ENCODE results near the gene B4GALT3.

DNA sequence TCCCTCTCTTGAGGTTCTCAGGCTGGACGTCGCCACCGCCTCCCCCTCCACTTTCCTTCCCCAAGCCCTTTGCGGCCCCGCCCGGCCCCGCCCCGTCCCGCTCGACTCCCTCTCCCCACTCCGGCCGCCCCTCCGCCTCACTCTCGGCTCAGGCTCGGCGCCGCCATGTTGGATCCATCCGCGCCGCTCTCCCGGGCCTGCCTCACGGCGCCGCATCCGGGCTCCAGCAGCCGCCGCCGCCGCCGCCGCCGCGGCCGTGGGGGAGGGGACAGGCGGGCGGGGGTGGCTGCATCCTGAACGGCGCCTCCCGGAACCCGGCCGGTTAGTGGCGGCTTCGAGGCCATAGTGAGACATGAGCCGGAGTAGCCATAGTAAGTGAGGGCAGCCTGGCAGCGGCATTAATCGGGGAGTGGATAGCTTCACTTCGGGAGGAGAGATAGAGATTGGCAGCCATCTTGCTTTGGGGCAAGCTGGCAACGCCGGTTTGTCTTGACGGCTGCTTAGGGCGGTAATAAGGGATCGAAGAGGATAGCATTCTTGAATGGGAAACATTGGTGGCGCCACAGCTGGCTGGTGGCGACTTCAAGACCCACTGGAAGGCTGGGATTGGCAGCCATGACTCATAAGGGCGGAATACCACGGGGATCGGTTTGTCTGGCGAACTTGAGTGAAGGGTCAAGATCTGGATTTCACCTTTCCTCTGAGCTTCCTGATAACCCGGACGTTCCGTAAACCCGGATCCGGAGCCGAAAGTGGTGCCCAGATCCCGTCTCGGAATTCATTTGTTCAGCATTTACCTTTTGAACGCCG, 44.7 kb downstream of the B4GALT3 start, which contains the start of gene DEDD:
- TF ChIP-seq, protein P1, sequence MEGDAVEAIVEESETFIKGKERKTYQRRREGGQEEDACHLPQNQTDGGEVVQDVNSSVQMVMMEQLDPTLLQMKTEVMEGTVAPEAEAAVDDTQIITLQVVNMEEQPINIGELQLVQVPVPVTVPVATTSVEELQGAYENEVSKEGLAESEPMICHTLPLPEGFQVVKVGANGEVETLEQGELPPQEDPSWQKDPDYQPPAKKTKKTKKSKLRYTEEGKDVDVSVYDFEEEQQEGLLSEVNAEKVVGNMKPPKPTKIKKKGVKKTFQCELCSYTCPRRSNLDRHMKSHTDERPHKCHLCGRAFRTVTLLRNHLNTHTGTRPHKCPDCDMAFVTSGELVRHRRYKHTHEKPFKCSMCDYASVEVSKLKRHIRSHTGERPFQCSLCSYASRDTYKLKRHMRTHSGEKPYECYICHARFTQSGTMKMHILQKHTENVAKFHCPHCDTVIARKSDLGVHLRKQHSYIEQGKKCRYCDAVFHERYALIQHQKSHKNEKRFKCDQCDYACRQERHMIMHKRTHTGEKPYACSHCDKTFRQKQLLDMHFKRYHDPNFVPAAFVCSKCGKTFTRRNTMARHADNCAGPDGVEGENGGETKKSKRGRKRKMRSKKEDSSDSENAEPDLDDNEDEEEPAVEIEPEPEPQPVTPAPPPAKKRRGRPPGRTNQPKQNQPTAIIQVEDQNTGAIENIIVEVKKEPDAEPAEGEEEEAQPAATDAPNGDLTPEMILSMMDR (IDR thresholded peaks at IDR 0.05), result no peak
- peak in 1 of 2 donors; percentile 61 for TF ChIP-seq POLR2A (IDR thresholded peaks at IDR 0.05)
- TF ChIP-seq POLR2AphosphoS5 (IDR thresholded peaks at IDR 0.05), result peak in 1 of 3 donors; percentile 86
- no peak for TF ChIP-seq EP300 (IDR thresholded peaks at IDR 0.05)
